Left cardiac atrium (tissue), 2 donors: ENCODE data around the gene ACVR2A. TPM values are rescaled to one million over a fixed set of nuclear protein-coding genes. Genes with fewer than 3 reads are reported as not detected.

Source experiments
- total RNA-seq, 2 donors: library from RNA; stranded (reverse); fragmentation: NEBNext Ultra II Directional; extraction: Animal tissue kit (Norgen Biotek cat#: 25700); gene quantifications; one replicate each; pipeline ENCODE4 v1.2.1, GENCODE V29; 2021
- donor health status: DM: no; HTN: yes; CAD: no; lungs with severe emphysema.
- donor health status: DM: yes; HTN: yes; CAD: no.

Gene ACVR2A
- total RNA-seq, 2 donors from 2014 or later, result 10.3 to 13.4 TPM

Other genes with a start within 250 kb of the ACVR2A start
- gene ORC4, start 175.7 kb downstream of the ACVR2A start, total RNA-seq, result 10 to 100 TPM; 39.5 TPM
- 10 to 100 TPM; 25.5 to 27.6 TPM for gene MBD5, start 176.1 kb downstream of the ACVR2A start, total RNA-seq